HepG2 (cell line): ENCODE measurements around the gene NBPF15. TPM values are rescaled to one million over a fixed set of nuclear protein-coding genes. Genes with fewer than 3 reads are reported as not detected.

Experiments
- ATF2 ChIP-seq: sonication (generic); formaldehyde crosslinking; IDR thresholded peaks from 2 replicates; pipeline ENCODE4 v1.4.0; 2020; ENCODE audit warnings: missing genetic modification reagents
- CSRNP1 ChIP-seq: sonication (generic); formaldehyde crosslinking; IDR thresholded peaks from 2 replicates; pipeline ENCODE4 v1.8.1; 2023; ENCODE audit warnings: mild to moderate bottlenecking, missing genetic modification reagents
- ETS1 ChIP-seq: sonication (generic); formaldehyde crosslinking; IDR thresholded peaks from 2 replicates; pipeline ENCODE4 v1.4.0; 2020; ENCODE audit warnings: missing genetic modification reagents
- IKZF5 ChIP-seq: IDR thresholded peaks from 2 replicates; pipeline ENCODE4 v1.6.1; 2018; ENCODE audit warnings: missing genetic modification reagents, mild to moderate bottlenecking, missing compliant biosample characterization
- ISL2 ChIP-seq: sonication (generic); formaldehyde crosslinking; IDR thresholded peaks from 2 replicates; pipeline ENCODE4 v1.5.0; 2020; ENCODE audit warnings: missing genetic modification reagents
- ONECUT2 ChIP-seq: sonication (generic); formaldehyde crosslinking; IDR thresholded peaks from 2 replicates; pipeline ENCODE4 v1.4.0; 2020; ENCODE audit warnings: missing genetic modification reagents
- PRDM10 ChIP-seq: sonication (generic); formaldehyde crosslinking; IDR thresholded peaks from 2 replicates; pipeline ENCODE4 v1.4.0; 2020; ENCODE audit warnings: low read depth, missing genetic modification reagents
- RBFOX2 ChIP-seq: fragments of 200-400 bp; formaldehyde crosslinking; IDR thresholded peaks from 2 replicates; pipeline ENCODE4 v1.6.1; 2017; ENCODE audit warnings: low read depth, mild to moderate bottlenecking, low read length
- SNAPC5 ChIP-seq: sonication (generic); formaldehyde crosslinking; IDR thresholded peaks from 2 replicates; pipeline ENCODE4 v1.8.1; 2023; ENCODE audit warnings: mild to moderate bottlenecking, missing genetic modification reagents, borderline replicate concordance
- TBX2 ChIP-seq: sonication (generic); formaldehyde crosslinking; IDR thresholded peaks from 2 replicates; pipeline ENCODE4 v1.5.0; 2020; ENCODE audit warnings: missing genetic modification reagents, mild to moderate bottlenecking, borderline replicate concordance
- TBX3 ChIP-seq: fragments of 450-650 bp; IDR thresholded peaks from 2 replicates; pipeline ENCODE4 v1.6.1; 2017; ENCODE audit warnings: antibody characterized with exemption, mild to moderate bottlenecking, inconsistent platforms, borderline replicate concordance
- TFDP2 ChIP-seq: sonication (generic); formaldehyde crosslinking; IDR thresholded peaks from 2 replicates; pipeline ENCODE4 v1.4.0; 2020; ENCODE audit warnings: missing genetic modification reagents
- ZBTB43 ChIP-seq: sonication (generic); formaldehyde crosslinking; conservative IDR thresholded peaks from 2 replicates; pipeline ENCODE4 v1.4.0; 2020; ENCODE audit warnings: missing genetic modification reagents
- polyA plus RNA-seq, 8 experiments: library from polyadenylated mRNA; depleted of rRNA in 3 of 8; stranded (reverse) in 7 of 8; unstranded in 1 of 8; fragments of >200 nt; fragmentation: Illumina TruSeq in 4 of 8; extraction: Trizol in 4 of 8; gene quantifications; 2 replicates each; pipeline versions ENCODE4 v1.2.1 to v1.2.3, GENCODE V29; 2011 to 2016; ENCODE audit warnings: low read depth in 4 of 8, missing spikeins in 1 of 8, mixed read lengths in 1 of 8; ENCODE audit not compliant: insufficient read depth in 1 of 8
- total RNA-seq, 5 experiments: library from RNA; depleted of rRNA; stranded (reverse); fragments of >200 nt; fragmentation: Illumina TruSeq; extraction: Trizol; gene quantifications; 2 replicates each; pipeline ENCODE4 v1.2.3, GENCODE V29; 2016; ENCODE audit warnings: low read depth in 1 of 5

Gene NBPF15
- total and polyA plus RNA-seq, 2 of the 13 experiments (the other 11 are each of a cell fraction or from before 2014, with no cell fraction given), result 15.5 to 21.2 TPM

GRCh38 chr1:144412491-144413403, 48.7 kb downstream of the NBPF15 start (continued):
- peak; percentile 94 for TF ChIP-seq PRDM10
- peak; percentile 32; the same call in 1 of the 2 replicates for TF ChIP-seq TBX3
- TF ChIP-seq ETS1 (CRISPR knock-in tag), result 0 out of 2 replicates have a peak, but pooled peaks have one; percentile 45
- peak; percentile 99 for TF ChIP-seq SNAPC5 (CRISPR knock-in tag)
- TF ChIP-seq CSRNP1, result peak; percentile 51; the same call in 1 of the 2 replicates
- TF ChIP-seq ISL2 (CRISPR knock-in tag), result peak; percentile 59; the same call in 1 of the 2 replicates
- 0 out of 2 replicates have a peak, but pooled peaks have one; percentile 50 for TF ChIP-seq TFDP2 (CRISPR knock-in tag)
- peak; percentile 57; the same call in 1 of the 2 replicates for TF ChIP-seq ZBTB43 (CRISPR knock-in tag)
- 0 out of 2 replicates have a peak, but pooled peaks have one; percentile 77 for TF ChIP-seq ATF2 (CRISPR knock-in tag)
- peak; percentile 72 for TF ChIP-seq RBFOX2
- peak; percentile 42; the same call in 1 of the 2 replicates for TF ChIP-seq TBX2 (CRISPR knock-in tag)
- 0 out of 2 replicates have a peak, but pooled peaks have one; percentile 56 for TF ChIP-seq IKZF5 (CRISPR knock-in tag)
- TF ChIP-seq ONECUT2 (CRISPR knock-in tag), result peak; percentile 45; the same call in 1 of the 2 replicates
